GM23338 (cell line): ENCODE data around the gene CRPPA. TPM values are rescaled to one million over a fixed set of nuclear protein-coding genes. Genes with fewer than 3 reads are reported as not detected.
A peak's percentile ranks its signal among the peaks of the same experiment; 100 is the strongest.

ENCODE experiments used
- ATAC-seq: fragments of 200-7000 bp; cut with Tn5 transposase; 3 replicates; pipeline ENCODE4 v1.9.1; 2020
- DNase-seq: peaks from one replicate; pipeline ENCODE4 v3.0.0-alpha.2; 2015; ENCODE audit warnings: low spot score
- H2AFZ ChIP-seq: fragments of 200-600 bp; sonication (generic); 2 replicates; pipeline ENCODE4 v1.8.0; 2016; ENCODE audit warnings: antibody characterized with exemption, mild to moderate bottlenecking, moderate library complexity
- H3F3A ChIP-seq: fragments of 200-600 bp; sonication (generic); replicated peaks from 2 replicates; pipeline ENCODE4 v1.8.0; 2017; ENCODE audit warnings: antibody characterized with exemption, mixed run types, low read depth
- H3K27ac ChIP-seq: fragments of 200-600 bp; sonication (generic); 2 replicates; pipeline ENCODE4 v1.6.1; 2016; ENCODE audit warnings: low read depth
- H3K27me3 ChIP-seq: fragments of 200-600 bp; sonication (generic); 2 replicates; pipeline ENCODE4 v1.8.0; 2016; ENCODE audit warnings: mild to moderate bottlenecking, mixed run types, moderate library complexity; ENCODE audit not compliant: insufficient read depth
- H3K36me3 ChIP-seq: fragments of 200-600 bp; sonication (generic); 2 replicates; pipeline ENCODE4 v1.8.0; 2016; ENCODE audit warnings: mild to moderate bottlenecking; ENCODE audit not compliant: insufficient read depth
- H3K4me1 ChIP-seq: fragments of 200-600 bp; sonication (generic); 2 replicates; pipeline ENCODE4 v1.8.0; 2016; ENCODE audit warnings: mild to moderate bottlenecking, moderate library complexity; ENCODE audit not compliant: insufficient read depth
- H3K4me2 ChIP-seq: fragments of 200-600 bp; sonication (generic); 2 replicates; pipeline ENCODE4 v1.7.1; 2017; ENCODE audit warnings: mixed run types
- H3K4me3 ChIP-seq: fragments of 200-600 bp; sonication (generic); 2 replicates; pipeline ENCODE4 v1.6.1; 2016; ENCODE audit warnings: mixed run types
- H3K79me2 ChIP-seq: fragments of 200-600 bp; sonication (generic); replicated peaks from 2 replicates; pipeline ENCODE4 v1.8.0; 2017; ENCODE audit warnings: mild to moderate bottlenecking; ENCODE audit not compliant: insufficient read depth
- H3K9me2 ChIP-seq: fragments of 200-600 bp; sonication (generic); 2 replicates; pipeline ENCODE4 v1.8.0; 2017; ENCODE audit not compliant: insufficient read depth
- H4K20me1 ChIP-seq: fragments of 200-600 bp; sonication (generic); replicated peaks from 2 replicates; pipeline ENCODE4 v1.8.0; 2017; ENCODE audit warnings: mild to moderate bottlenecking; ENCODE audit not compliant: insufficient read depth
- H3K27ac Mint-ChIP-seq: 2 replicates; pipeline ENCODE4 v1.8.0; 2020; ENCODE audit warnings: inconsistent platforms, mild to moderate bottlenecking, moderate library complexity, mixed read lengths
- H3K27me3 Mint-ChIP-seq: 3 replicates; pipeline ENCODE4 v1.8.0; 2022; ENCODE audit warnings: low read depth, mild to moderate bottlenecking, moderate library complexity, mixed read lengths, inconsistent platforms; ENCODE audit not compliant: insufficient read depth, poor library complexity
- H3K36me3 Mint-ChIP-seq: 3 replicates; pipeline ENCODE4 v1.8.0; 2021; ENCODE audit warnings: low read depth, mild to moderate bottlenecking, inconsistent platforms, moderate library complexity, mixed read lengths
- H3K4me1 Mint-ChIP-seq: 3 replicates; pipeline ENCODE4 v1.8.0; 2020; ENCODE audit warnings: mild to moderate bottlenecking, inconsistent platforms, mixed read lengths
- H3K4me3 Mint-ChIP-seq: 3 replicates; pipeline ENCODE4 v1.8.0; 2021; ENCODE audit warnings: moderate library complexity, mild to moderate bottlenecking, inconsistent platforms, mixed read lengths
- H3K9me3 Mint-ChIP-seq: 3 replicates; pipeline ENCODE4 v1.8.0; 2020; ENCODE audit warnings: moderate library complexity, mild to moderate bottlenecking, inconsistent platforms, mixed read lengths
- CREB1 ChIP-seq: fragments of 250-450 bp; sonication (Bioruptor Pico); IDR thresholded peaks from 2 replicates; pipeline ENCODE4 v1.5.0; 2020; ENCODE audit warnings: low read depth, mild to moderate bottlenecking, moderate library complexity
- EZH2phosphoT487 ChIP-seq: fragments of 200-600 bp; sonication (generic); IDR thresholded peaks from one replicate; pipeline ENCODE4 v1.8.1; 2018; ENCODE audit warnings: antibody characterized with exemption; ENCODE audit not compliant: unreplicated experiment
- JUNB ChIP-seq: IDR thresholded peaks from one replicate; pipeline ENCODE4 v1.6.1; 2016; ENCODE audit warnings: antibody characterized with exemption; ENCODE audit not compliant: unreplicated experiment
- NANOG ChIP-seq: IDR thresholded peaks from 2 replicates; pipeline ENCODE4 v1.6.1; 2016; ENCODE audit warnings: antibody characterized with exemption, borderline replicate concordance
- STAT1 ChIP-seq: IDR thresholded peaks from one replicate; pipeline ENCODE4 v1.6.1; 2016; ENCODE audit warnings: antibody characterized with exemption; ENCODE audit not compliant: unreplicated experiment
- ZNF114 ChIP-seq: fragments of 250-450 bp; sonication (Bioruptor Pico); IDR thresholded peaks from 2 replicates; pipeline ENCODE4 v1.5.0; 2020; ENCODE audit warnings: mild to moderate bottlenecking, moderate library complexity
- polyA plus RNA-seq: library from polyadenylated mRNA; unstranded; fragments of >200 nt; fragmentation: Nextera tagmentation; extraction: Ambion mirVana; gene quantifications from 2 replicates; pipeline ENCODE4 v1.2.1, GENCODE V29; 2016
- total RNA-seq: library from RNA; depleted of rRNA; stranded (reverse); fragments of >200 nt; shearing (Covaris generic); gene quantifications from 2 replicates; pipeline ENCODE4 v1.2.3, GENCODE V29; 2014
- TF ChIP-seq, protein P1 (sequence below), 2 experiments: fragments of 200-600 bp in 1 of 2; sonication (generic) in 1 of 2; conservative IDR thresholded peaks; 2 replicates each; pipeline versions ENCODE4 v1.5.1 to v1.6.1; 2016 to 2017; ENCODE audit warnings: antibody characterized with exemption in 2 of 2, low read depth in 2 of 2, mild to moderate bottlenecking in 2 of 2, moderate library complexity in 1 of 2
- TF ChIP-seq, protein P2 (sequence below): IDR thresholded peaks from 2 replicates; pipeline ENCODE4 v1.6.1; 2016; ENCODE audit warnings: antibody characterized with exemption
- TF ChIP-seq, protein P3 (sequence below): IDR thresholded peaks from one replicate; pipeline ENCODE4 v1.6.1; 2018; ENCODE audit warnings: antibody characterized with exemption; ENCODE audit not compliant: unreplicated experiment
- TF ChIP-seq, protein P4 (sequence below): fragments of 250-450 bp; sonication (Bioruptor Pico); IDR thresholded peaks from 2 replicates; pipeline ENCODE4 v1.5.0; 2020; ENCODE audit warnings: mild to moderate bottlenecking, moderate library complexity

CRPPA gene
- total and polyA plus RNA-seq, 2 experiments from 2014 or later, result 0.45 to 0.73 TPM

DNA sequence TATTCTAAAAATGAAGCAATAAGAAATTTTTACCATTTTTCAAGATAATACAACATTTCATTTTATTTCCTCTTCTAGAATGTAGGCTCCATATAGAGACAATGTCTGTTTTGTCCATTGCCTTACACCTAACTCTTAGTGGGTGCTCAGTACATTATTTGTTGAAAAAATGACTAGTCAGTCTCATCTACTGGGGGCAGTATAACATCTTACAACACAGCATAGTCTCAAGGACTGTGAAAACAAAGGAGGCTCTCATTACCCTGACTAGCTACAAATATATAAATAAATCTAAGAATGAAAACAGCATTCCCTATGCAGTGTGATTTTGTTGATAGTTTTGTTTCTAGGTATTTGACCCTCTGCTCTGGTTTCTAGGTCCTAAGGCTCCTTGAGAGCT, 11.6 kb downstream of the CRPPA start:
- Mint-ChIP-seq H3K4me3 (no peak overlapping the region), H3K36me3 (no peaks in the 10 kb centered on the region), H3K4me1 (no peaks in the 10 kb centered on the region), H3K27ac (no peak overlapping the region), H3K27me3 (peaks cover 2% of the 10 kb centered on the region), H3K9me3 (no peaks in the 10 kb centered on the region)
- DNase-seq, result no peak
- Histone ChIP-seq H3K27me3 (no peaks in the 10 kb centered on the region), H3K79me2 (no peaks in the 10 kb centered on the region), H3K4me2 (no peak overlapping the region), H3K4me1 (no peaks in the 10 kb centered on the region), H3K36me3 (no peaks in the 10 kb centered on the region), H2AFZ (no peak overlapping the region), H3F3A (no peaks in the 10 kb centered on the region), H3K9me2 (no peaks in the 10 kb centered on the region), H3K4me3 (no peak overlapping the region), H3K27ac (no peak overlapping the region), H4K20me1 (no peaks in the 10 kb centered on the region)
- TF ChIP-seq JUNB (no peak), ZNF114 (CRISPR knock-in tag) (no peak), NANOG (no peak), STAT1 (no peak), CREB1 (no peak), EZH2phosphoT487 (no peak)
- TF ChIP-seq, protein P1, sequence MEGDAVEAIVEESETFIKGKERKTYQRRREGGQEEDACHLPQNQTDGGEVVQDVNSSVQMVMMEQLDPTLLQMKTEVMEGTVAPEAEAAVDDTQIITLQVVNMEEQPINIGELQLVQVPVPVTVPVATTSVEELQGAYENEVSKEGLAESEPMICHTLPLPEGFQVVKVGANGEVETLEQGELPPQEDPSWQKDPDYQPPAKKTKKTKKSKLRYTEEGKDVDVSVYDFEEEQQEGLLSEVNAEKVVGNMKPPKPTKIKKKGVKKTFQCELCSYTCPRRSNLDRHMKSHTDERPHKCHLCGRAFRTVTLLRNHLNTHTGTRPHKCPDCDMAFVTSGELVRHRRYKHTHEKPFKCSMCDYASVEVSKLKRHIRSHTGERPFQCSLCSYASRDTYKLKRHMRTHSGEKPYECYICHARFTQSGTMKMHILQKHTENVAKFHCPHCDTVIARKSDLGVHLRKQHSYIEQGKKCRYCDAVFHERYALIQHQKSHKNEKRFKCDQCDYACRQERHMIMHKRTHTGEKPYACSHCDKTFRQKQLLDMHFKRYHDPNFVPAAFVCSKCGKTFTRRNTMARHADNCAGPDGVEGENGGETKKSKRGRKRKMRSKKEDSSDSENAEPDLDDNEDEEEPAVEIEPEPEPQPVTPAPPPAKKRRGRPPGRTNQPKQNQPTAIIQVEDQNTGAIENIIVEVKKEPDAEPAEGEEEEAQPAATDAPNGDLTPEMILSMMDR (conservative IDR thresholded peaks at IDR 0.05; ENCODE audit: low read depth in 2 of 2), result 0 out of 4 replicates have a peak, but pooled peaks have one; percentile 11 to 23
- ATAC-seq, result no peak

DNA sequence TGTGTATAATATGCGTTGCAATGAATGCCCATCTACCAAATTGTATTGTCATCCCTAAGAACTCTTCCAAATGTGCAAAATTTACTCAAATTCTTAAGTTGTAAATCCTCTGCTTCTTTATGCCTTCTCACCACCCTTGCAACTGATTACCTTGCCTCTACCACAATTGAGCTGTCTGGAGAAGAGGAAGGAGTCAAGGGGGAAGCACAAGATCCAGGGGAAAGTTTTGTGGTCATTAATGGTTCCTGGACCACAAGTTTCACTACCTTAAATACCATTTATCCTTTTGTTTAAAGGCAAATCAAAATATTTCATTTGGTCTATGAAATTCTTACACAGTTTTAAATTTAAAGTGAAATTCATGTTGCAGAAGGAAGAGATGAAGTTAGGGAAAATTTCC, 16.7 kb downstream of the CRPPA start:
- H3K4me1 Mint-ChIP-seq, result no peaks in the 10 kb centered on the region
- Histone ChIP-seq H3K79me2 (no peaks in the 10 kb centered on the region), H3K27ac (no peak overlapping the region), H3K36me3 (peaks cover 6% of the 10 kb centered on the region; the same call in 1 of the 2 replicates), H3K4me3 (no peak overlapping the region), H3F3A (peaks cover 9% of the 10 kb centered on the region), H2AFZ (no peak overlapping the region), H3K4me2 (no peak overlapping the region), H3K27me3 (no peaks in the 10 kb centered on the region), H3K9me2 (no peaks in the 10 kb centered on the region), H3K4me1 (no peaks in the 10 kb centered on the region), H4K20me1 (no peaks in the 10 kb centered on the region)
- no peak overlapping the region for H3K4me3 Mint-ChIP-seq
- peaks cover 19% of the 10 kb centered on the region for H3K36me3 Mint-ChIP-seq
- peaks cover 26% of the 10 kb centered on the region for H3K9me3 Mint-ChIP-seq
- peaks cover 8% of the 10 kb centered on the region for H3K27me3 Mint-ChIP-seq
- ATAC-seq (no peak), DNase-seq (no peak)
- H3K27ac Mint-ChIP-seq, result no peak overlapping the region
- no peak for TF ChIP-seq CREB1
- TF ChIP-seq, protein P2, sequence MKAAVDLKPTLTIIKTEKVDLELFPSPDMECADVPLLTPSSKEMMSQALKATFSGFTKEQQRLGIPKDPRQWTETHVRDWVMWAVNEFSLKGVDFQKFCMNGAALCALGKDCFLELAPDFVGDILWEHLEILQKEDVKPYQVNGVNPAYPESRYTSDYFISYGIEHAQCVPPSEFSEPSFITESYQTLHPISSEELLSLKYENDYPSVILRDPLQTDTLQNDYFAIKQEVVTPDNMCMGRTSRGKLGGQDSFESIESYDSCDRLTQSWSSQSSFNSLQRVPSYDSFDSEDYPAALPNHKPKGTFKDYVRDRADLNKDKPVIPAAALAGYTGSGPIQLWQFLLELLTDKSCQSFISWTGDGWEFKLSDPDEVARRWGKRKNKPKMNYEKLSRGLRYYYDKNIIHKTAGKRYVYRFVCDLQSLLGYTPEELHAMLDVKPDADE, result no peak
- TF ChIP-seq, protein P3, sequence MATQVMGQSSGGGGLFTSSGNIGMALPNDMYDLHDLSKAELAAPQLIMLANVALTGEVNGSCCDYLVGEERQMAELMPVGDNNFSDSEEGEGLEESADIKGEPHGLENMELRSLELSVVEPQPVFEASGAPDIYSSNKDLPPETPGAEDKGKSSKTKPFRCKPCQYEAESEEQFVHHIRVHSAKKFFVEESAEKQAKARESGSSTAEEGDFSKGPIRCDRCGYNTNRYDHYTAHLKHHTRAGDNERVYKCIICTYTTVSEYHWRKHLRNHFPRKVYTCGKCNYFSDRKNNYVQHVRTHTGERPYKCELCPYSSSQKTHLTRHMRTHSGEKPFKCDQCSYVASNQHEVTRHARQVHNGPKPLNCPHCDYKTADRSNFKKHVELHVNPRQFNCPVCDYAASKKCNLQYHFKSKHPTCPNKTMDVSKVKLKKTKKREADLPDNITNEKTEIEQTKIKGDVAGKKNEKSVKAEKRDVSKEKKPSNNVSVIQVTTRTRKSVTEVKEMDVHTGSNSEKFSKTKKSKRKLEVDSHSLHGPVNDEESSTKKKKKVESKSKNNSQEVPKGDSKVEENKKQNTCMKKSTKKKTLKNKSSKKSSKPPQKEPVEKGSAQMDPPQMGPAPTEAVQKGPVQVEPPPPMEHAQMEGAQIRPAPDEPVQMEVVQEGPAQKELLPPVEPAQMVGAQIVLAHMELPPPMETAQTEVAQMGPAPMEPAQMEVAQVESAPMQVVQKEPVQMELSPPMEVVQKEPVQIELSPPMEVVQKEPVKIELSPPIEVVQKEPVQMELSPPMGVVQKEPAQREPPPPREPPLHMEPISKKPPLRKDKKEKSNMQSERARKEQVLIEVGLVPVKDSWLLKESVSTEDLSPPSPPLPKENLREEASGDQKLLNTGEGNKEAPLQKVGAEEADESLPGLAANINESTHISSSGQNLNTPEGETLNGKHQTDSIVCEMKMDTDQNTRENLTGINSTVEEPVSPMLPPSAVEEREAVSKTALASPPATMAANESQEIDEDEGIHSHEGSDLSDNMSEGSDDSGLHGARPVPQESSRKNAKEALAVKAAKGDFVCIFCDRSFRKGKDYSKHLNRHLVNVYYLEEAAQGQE, result no peak
- TF ChIP-seq, protein P4, sequence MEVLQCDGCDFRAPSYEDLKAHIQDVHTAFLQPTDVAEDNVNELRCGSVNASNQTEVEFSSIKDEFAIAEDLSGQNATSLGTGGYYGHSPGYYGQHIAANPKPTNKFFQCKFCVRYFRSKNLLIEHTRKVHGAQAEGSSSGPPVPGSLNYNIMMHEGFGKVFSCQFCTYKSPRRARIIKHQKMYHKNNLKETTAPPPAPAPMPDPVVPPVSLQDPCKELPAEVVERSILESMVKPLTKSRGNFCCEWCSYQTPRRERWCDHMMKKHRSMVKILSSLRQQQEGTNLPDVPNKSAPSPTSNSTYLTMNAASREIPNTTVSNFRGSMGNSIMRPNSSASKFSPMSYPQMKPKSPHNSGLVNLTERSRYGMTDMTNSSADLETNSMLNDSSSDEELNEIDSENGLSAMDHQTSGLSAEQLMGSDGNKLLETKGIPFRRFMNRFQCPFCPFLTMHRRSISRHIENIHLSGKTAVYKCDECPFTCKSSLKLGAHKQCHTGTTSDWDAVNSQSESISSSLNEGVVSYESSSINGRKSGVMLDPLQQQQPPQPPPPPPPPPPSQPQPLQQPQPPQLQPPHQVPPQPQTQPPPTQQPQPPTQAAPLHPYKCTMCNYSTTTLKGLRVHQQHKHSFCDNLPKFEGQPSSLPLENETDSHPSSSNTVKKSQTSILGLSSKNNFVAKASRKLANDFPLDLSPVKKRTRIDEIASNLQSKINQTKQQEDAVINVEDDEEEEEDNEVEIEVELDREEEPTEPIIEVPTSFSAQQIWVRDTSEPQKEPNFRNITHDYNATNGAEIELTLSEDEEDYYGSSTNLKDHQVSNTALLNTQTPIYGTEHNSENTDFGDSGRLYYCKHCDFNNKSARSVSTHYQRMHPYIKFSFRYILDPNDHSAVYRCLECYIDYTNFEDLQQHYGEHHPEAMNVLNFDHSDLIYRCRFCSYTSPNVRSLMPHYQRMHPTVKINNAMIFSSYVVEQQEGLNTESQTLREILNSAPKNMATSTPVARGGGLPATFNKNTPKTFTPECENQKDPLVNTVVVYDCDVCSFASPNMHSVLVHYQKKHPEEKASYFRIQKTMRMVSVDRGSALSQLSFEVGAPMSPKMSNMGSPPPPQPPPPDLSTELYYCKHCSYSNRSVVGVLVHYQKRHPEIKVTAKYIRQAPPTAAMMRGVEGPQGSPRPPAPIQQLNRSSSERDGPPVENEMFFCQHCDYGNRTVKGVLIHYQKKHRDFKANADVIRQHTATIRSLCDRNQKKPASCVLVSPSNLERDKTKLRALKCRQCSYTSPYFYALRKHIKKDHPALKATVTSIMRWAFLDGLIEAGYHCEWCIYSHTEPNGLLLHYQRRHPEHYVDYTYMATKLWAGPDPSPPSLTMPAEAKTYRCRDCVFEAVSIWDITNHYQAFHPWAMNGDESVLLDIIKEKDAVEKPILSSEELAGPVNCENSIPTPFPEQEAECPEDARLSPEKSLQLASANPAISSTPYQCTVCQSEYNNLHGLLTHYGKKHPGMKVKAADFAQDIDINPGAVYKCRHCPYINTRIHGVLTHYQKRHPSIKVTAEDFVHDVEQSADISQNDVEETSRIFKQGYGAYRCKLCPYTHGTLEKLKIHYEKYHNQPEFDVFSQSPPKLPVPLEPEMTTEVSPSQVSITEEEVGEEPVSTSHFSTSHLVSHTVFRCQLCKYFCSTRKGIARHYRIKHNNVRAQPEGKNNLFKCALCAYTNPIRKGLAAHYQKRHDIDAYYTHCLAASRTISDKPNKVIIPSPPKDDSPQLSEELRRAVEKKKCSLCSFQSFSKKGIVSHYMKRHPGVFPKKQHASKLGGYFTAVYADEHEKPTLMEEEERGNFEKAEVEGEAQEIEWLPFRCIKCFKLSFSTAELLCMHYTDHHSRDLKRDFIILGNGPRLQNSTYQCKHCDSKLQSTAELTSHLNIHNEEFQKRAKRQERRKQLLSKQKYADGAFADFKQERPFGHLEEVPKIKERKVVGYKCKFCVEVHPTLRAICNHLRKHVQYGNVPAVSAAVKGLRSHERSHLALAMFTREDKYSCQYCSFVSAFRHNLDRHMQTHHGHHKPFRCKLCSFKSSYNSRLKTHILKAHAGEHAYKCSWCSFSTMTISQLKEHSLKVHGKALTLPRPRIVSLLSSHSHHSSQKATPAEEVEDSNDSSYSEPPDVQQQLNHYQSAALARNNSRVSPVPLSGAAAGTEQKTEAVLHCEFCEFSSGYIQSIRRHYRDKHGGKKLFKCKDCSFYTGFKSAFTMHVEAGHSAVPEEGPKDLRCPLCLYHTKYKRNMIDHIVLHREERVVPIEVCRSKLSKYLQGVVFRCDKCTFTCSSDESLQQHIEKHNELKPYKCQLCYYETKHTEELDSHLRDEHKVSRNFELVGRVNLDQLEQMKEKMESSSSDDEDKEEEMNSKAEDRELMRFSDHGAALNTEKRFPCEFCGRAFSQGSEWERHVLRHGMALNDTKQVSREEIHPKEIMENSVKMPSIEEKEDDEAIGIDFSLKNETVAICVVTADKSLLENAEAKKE (CRISPR knock-in tag), result no peak
